SJSA1 (cell line): ENCODE measurements around the gene SESN1. TPM values are rescaled to one million over a fixed set of nuclear protein-coding genes. Genes with fewer than 3 reads are reported as not detected.

Experiments used
- DNase-seq, 2 experiments: peaks; one replicate each; pipeline ENCODE4 v3.0.0-alpha.2; 2015 to 2020; ENCODE audit warnings: low spot score in 2 of 2, low read depth in 1 of 2
- H3K27ac ChIP-seq: fragments of 250-450 bp; sonication (Bioruptor Pico); 2 replicates; pipeline ENCODE4 v1.5.1; 2020; ENCODE audit warnings: mild to moderate bottlenecking, moderate library complexity
- H3K27me3 ChIP-seq: fragments of 250-450 bp; sonication (Bioruptor Pico); replicated peaks from 2 replicates; pipeline ENCODE4 v1.5.1; 2020; ENCODE audit warnings: mild to moderate bottlenecking, moderate library complexity
- H3K36me3 ChIP-seq: fragments of 250-450 bp; sonication (Bioruptor Pico); 2 replicates; pipeline ENCODE4 v1.5.1; 2020; ENCODE audit warnings: mild to moderate bottlenecking
- H3K4me1 ChIP-seq: fragments of 250-450 bp; sonication (Bioruptor Pico); replicated peaks from 2 replicates; pipeline ENCODE4 v1.6.1; 2021; ENCODE audit warnings: mild to moderate bottlenecking
- H3K4me3 ChIP-seq: fragments of 250-450 bp; sonication (Bioruptor Pico); 2 replicates; pipeline ENCODE4 v1.5.1; 2020; ENCODE audit warnings: mild to moderate bottlenecking
- H3K9me3 ChIP-seq: fragments of 250-450 bp; sonication (Bioruptor Pico); replicated peaks from 2 replicates; pipeline ENCODE4 v1.5.1; 2020; ENCODE audit warnings: mild to moderate bottlenecking
- total RNA-seq: library from RNA; depleted of rRNA; stranded (reverse); fragments of >200 nt; shearing (Covaris generic); gene quantifications from 2 replicates; pipeline ENCODE4 v1.2.3, GENCODE V29; 2014

The SESN1 gene
- total RNA-seq, 1 experiment from 2014 or later = 15.8 TPM

DNA sequence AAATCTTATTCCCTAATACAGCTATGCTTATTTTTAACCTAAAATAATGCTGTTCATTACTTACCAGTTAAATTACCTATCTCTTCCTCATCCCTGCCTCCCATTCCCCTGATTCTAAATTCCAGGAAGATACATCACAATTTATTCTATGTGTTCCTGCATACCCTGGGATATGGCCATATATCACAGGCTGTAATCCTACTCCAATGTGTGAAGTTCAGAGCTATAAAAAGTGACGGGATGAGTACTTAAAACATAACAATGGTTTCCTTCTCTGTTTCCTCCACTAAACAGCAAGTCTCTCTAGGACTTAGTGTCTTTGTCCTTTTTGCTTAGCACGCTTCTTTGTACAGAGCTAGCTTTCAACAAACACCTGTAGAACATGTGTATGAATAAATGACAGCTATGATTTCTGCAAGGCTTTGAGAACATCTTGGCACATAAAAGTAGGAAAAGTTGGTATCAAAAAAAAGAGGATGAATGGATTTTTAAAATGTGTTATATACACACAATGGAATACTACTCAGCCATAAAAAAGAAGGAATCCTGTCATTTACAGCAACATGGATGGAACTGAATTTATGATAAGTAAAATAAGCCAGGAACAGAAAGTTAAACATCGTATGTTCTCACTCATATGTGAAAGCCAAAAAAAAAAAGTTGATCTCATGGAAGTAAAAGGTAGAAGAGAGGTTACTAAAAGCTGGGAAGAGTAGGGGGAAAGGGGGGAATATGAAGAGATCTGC lies 45.8 kb downstream of the SESN1 start:
- DNase-seq = no peak
- Histone ChIP-seq H3K27me3 (no peaks in the 10 kb centered on the region), H3K27ac (no peak overlapping the region), H3K9me3 (no peaks in the 10 kb centered on the region), H3K4me1 (peaks cover 18% of the 10 kb centered on the region), H3K4me3 (no peak overlapping the region), H3K36me3 (no peaks in the 10 kb centered on the region)

DNA sequence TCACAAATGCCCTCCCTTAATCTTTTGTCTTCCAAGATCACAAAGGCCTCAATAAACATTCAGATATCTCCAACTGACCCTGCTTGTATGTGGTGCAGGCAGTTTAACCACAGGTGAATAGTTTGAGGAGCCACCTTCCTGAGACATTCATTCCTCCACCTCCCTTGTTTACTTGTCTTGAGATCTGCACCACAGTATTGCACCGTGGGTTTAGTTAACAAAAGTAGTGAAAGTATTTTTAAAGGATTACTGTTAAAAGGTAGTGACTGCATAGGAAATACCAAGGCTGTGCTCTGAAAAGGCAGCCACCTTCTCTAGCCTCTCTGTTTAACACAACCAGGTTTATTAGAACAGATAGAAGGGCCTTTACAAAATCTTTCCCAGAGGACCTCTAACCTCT lies 46.5 kb downstream of the SESN1 start:
- H3K36me3 ChIP-seq = no peaks in the 10 kb centered on the region
- H3K4me3 ChIP-seq = no peak overlapping the region
- no peaks in the 10 kb centered on the region for H3K9me3 ChIP-seq
- no peak for DNase-seq
- peaks cover 18% of the 10 kb centered on the region for H3K4me1 ChIP-seq
- no peaks in the 10 kb centered on the region for H3K27me3 ChIP-seq
- H3K27ac ChIP-seq = no peak overlapping the region

DNA sequence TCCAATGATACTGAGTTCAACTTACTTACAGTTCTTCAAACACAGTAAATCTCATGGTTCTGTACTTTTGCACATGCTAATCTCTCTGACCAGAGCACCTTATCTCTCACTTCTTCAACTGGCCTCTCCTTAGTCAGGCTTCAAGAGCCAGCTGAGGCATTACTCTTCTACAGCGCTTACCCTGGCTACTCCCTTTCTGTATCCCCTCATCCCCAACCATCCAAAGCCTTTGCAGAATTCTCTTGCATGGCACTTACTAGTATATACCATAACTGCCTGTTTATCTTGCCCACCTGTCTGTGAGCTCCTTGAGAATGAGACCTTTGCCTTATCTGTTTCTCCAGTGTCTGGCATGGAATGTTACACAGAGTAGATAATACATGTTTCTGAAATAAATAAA lies 49.2 kb downstream of the SESN1 start:
- no peaks in the 10 kb centered on the region for H3K36me3 ChIP-seq
- peaks cover 5% of the 10 kb centered on the region for H3K4me1 ChIP-seq
- H3K4me3 ChIP-seq = no peak overlapping the region
- no peak overlapping the region for H3K27ac ChIP-seq
- DNase-seq = no peak
- H3K9me3 ChIP-seq = no peaks in the 10 kb centered on the region
- H3K27me3 ChIP-seq = no peaks in the 10 kb centered on the region

DNA sequence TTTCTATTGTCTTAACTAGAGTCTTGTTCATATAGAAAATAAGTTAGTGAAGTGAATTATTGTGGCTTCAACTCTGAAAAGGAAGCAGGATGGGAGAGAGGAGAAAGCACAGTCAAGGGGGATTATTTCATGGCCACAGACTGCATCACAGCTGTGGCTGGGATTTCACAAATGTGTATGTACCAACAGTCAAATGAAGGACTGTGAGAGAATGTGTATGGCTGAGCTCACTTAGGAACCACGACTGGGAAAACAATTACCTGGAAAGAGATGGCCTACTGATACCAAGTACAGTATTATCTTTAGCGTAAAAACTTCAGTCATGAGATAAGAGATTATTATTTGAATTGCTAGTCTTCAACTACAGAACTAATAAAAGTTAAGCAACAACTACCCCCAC lies 54.9 kb downstream of the SESN1 start:
- Histone ChIP-seq H3K4me1 (no peaks in the 10 kb centered on the region), H3K9me3 (no peaks in the 10 kb centered on the region), H3K4me3 (no peak overlapping the region), H3K27ac (no peak overlapping the region), H3K36me3 (no peaks in the 10 kb centered on the region), H3K27me3 (no peaks in the 10 kb centered on the region)
- no peak for DNase-seq

DNA sequence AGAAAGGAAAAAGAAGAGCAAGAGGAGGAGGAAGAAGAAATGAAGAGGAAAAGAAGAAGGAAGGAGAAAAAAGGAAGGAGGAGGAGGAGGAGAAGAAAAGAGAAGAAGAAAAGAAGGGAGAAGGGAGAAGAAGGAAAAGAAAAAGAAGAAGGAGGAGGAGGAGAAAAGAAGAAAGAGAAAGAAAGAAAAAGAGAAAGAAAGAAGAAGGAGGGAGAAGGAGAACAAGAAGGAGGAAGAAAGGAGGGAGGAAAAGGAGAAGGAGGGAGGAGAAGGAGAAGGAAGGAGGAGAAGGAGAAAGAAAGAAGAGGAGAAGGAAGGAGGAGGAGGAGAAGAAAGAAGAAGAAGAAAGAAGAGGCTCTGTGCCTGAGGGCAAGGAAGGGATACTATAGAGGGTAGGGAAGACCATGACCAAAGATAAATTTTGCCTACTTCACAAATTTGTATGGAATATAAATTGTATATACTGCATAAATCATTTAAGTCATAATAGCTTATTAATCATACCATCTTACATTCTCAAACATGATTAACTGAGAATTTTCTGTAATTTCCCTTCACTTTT lies 55.7 kb downstream of the SESN1 start:
- H3K36me3 ChIP-seq = no peaks in the 10 kb centered on the region
- H3K4me3 ChIP-seq = no peak overlapping the region
- no peak for DNase-seq
- H3K27ac ChIP-seq = no peak overlapping the region
- H3K27me3 ChIP-seq = no peaks in the 10 kb centered on the region
- no peaks in the 10 kb centered on the region for H3K4me1 ChIP-seq
- no peaks in the 10 kb centered on the region for H3K9me3 ChIP-seq

DNA sequence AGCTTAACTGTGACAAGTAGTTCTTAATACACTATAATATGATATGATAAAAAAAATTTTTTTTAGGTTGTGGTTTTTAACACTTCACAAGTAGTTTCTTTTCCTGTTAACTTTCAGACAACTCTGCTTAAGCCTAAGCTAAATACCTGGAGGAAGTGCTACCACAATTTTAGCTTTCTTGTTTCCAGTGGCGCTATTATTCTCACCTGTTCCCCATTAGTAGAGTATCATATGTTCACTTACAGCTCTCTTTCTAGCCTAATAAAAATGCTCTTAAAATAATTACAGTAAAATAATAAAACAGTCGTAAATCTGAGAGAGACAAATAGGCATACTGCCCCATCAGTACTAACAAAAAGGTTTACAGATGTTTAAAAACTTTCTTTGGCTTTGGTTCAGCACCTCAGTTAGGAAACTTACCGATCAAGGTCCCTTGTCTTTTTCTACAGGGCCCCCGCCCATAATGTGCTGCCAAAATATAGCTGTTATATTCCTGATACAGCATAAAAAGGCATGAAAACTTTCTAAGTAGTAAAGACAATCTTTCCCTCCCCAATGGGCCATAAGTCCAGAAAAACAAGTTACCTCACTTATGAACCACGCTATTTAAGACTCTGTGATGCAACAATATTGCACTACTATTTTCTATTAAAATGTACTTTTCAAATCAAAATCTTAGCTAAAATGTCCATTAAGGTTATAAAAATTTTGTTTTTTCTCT lies 57.9 kb downstream of the SESN1 start:
- no peaks in the 10 kb centered on the region for H3K27me3 ChIP-seq
- no peak for DNase-seq
- no peaks in the 10 kb centered on the region for H3K36me3 ChIP-seq
- no peaks in the 10 kb centered on the region for H3K4me1 ChIP-seq
- H3K9me3 ChIP-seq = no peaks in the 10 kb centered on the region
- H3K27ac ChIP-seq = no peak overlapping the region
- H3K4me3 ChIP-seq = no peak overlapping the region

DNA sequence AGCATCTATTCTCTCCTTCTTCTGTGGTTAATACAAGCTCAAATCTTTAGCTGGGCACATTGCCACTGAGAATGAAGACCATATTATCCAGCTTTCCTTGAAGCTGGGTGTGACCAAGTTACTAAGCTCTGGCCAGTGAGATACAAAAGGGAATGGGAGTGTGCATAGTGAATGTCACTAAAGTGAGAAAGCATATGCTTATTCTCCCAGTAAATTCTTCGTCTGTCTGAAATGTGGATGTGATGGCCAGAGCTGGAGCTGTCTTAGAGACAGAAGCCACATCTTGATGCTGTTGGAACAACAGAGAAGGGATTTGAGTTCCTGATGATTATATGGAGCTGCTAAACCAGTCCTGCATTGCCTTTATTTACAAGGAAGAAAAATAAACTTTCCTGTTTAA lies 60.1 kb downstream of the SESN1 start:
- Histone ChIP-seq H3K4me3 (no peak overlapping the region), H3K36me3 (no peaks in the 10 kb centered on the region), H3K27ac (no peak overlapping the region), H3K4me1 (no peaks in the 10 kb centered on the region), H3K27me3 (no peaks in the 10 kb centered on the region), H3K9me3 (no peaks in the 10 kb centered on the region)
- DNase-seq = no peak

DNA sequence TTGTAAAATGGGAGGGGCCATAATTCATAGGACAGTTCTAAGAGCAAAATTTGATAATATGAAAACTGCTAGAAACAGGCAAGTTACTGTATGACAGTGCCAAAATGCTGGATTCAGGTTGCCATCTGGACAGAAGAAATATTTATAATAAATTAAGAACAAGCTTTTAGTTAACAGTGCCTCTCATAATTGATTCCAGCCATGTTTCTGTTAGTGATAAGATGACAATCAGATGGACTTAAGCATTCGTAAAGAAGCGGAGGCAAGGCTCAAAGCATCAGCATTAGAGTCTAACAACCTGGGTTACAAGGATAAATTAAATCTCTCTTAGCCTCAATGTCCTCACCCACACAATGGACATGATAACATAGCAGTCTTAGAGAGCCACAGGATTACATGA lies 61.0 kb downstream of the SESN1 start:
- Histone ChIP-seq H3K9me3 (no peaks in the 10 kb centered on the region), H3K27ac (no peak overlapping the region), H3K36me3 (no peaks in the 10 kb centered on the region), H3K27me3 (no peaks in the 10 kb centered on the region), H3K4me1 (no peaks in the 10 kb centered on the region), H3K4me3 (no peak overlapping the region)
- no peak for DNase-seq

DNA sequence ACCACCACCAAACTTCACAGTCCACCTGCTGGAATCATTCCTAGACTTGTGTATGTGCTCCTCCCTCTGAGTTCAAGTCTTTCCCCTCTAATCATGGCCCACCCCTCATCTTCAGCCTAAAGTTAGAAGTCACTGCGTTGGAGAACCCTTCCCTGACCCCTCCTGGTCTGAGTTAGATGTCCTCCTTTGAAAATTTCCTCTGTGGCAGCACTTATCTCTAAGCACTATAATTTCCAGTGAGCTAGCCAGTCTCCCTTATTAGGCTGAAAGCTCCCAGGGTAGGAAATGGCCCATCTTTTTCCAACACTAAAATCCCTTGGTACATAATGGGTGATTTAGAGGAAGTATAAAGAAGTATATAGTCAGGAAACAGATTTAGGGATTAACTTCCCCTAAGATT lies 63.2 kb downstream of the SESN1 start:
- no peaks in the 10 kb centered on the region for H3K36me3 ChIP-seq
- no peaks in the 10 kb centered on the region for H3K27me3 ChIP-seq
- no peak overlapping the region for H3K27ac ChIP-seq
- no peak overlapping the region for H3K4me3 ChIP-seq
- DNase-seq = no peak
- H3K4me1 ChIP-seq = no peaks in the 10 kb centered on the region
- H3K9me3 ChIP-seq = no peaks in the 10 kb centered on the region

DNA sequence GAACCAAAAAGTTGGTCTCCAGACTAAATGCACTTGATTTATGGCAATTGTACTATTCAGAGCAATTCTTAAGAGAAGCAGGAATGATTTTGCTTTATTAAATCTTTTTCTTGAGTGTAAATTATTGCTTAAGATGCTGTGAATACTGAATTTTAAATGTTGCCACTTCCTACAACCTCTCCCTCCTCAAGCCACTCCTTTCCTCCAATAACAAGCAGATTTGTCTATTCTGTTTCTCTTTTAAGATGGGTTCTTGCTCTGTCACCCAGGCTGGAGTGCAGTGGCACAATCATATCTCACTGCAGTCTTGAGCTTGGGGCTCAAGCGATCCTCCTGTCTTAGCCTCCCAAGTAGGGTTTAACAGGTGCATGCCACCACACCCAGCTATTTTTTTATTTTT lies 65.3 kb downstream of the SESN1 start:
- no peaks in the 10 kb centered on the region for H3K36me3 ChIP-seq
- H3K27me3 ChIP-seq = no peaks in the 10 kb centered on the region
- no peaks in the 10 kb centered on the region for H3K4me1 ChIP-seq
- no peak for DNase-seq
- no peaks in the 10 kb centered on the region for H3K9me3 ChIP-seq
- no peak overlapping the region for H3K27ac ChIP-seq
- no peak overlapping the region for H3K4me3 ChIP-seq

DNA sequence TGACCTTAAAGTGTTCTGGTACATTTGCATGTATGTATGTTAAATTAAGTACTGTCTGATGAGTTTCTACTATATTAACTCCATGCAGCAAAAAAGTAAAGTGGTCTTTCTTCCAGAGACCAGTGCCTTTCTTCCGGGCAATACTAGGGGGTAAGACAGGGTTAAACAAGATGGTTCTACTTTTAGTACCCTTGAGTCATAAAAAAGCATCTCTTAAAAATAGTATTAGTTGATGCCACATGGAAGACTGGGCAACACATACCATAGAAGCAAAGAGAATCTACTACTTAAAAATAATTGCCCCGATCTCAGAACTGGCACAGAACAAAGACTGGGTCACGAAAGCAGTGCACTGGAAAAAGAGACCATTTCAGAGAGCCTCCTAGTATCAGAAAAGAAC lies 66.2 kb downstream of the SESN1 start:
- no peaks in the 10 kb centered on the region for H3K4me1 ChIP-seq
- DNase-seq = no peak
- no peaks in the 10 kb centered on the region for H3K27me3 ChIP-seq
- no peak overlapping the region for H3K27ac ChIP-seq
- H3K4me3 ChIP-seq = no peak overlapping the region
- H3K9me3 ChIP-seq = no peaks in the 10 kb centered on the region
- H3K36me3 ChIP-seq = no peaks in the 10 kb centered on the region

DNA sequence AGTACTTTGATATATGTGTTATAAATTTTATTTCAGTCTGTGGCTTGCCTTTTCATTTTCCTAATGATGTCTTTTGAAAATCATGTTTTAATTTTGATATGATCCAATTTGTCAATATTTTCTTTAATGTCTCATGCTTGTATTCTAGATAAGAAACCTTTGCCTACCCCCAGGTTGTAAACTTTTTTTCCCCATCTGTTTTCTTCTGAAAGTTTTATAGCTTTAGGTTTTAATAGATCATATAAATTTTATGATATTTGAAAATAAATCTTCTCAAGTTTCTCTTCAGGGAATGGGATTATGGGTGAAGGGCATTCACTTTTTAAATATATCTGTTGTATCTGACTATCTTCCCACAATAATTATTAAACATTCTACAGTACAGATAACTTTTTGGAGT lies 66.7 kb downstream of the SESN1 start:
- no peak overlapping the region for H3K27ac ChIP-seq
- H3K4me1 ChIP-seq = no peaks in the 10 kb centered on the region
- no peaks in the 10 kb centered on the region for H3K9me3 ChIP-seq
- no peaks in the 10 kb centered on the region for H3K36me3 ChIP-seq
- no peaks in the 10 kb centered on the region for H3K27me3 ChIP-seq
- no peak overlapping the region for H3K4me3 ChIP-seq
- DNase-seq = no peak

DNA sequence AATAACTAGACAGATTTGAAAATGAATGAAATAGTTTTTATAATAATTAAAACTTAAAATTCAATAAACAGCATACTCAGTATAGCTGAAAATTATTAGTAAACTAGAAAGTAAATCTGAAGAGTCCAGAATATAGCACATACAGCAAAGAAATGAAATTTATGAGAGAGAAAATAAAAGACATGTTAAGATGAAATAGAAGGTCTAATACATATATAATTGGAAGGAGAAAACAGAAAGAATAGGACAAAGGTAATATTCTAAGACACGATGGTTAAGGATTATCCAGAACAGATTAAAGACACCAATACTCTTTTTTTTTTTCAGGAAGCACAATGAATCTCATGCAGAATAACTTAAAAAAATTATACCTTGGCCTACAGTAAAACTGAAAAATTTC lies 69.0 kb downstream of the SESN1 start:
- Histone ChIP-seq H3K27me3 (no peaks in the 10 kb centered on the region), H3K27ac (no peak overlapping the region), H3K4me3 (no peak overlapping the region), H3K9me3 (no peaks in the 10 kb centered on the region), H3K4me1 (no peaks in the 10 kb centered on the region), H3K36me3 (no peaks in the 10 kb centered on the region)
- no peak for DNase-seq

DNA sequence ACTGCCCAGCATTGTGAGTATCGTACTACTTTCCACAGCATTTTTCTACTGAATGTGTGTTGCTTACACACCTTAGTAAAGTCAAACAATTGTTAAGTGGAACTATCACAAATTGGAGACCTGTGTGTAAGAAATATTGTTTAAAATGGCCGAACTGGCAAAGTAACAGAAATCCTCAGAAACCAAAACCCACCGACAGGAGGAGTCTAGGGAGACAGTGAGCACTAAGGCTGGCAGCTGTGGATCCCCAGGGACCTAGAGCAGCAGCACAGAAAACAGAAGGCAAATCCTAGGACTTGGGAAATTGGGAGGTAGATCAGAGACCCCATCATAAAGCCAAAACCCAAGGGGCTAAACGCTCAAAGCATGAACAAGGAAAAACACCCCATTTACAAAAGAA lies 69.9 kb downstream of the SESN1 start:
- H3K36me3 ChIP-seq = no peaks in the 10 kb centered on the region
- H3K4me1 ChIP-seq = no peaks in the 10 kb centered on the region
- no peaks in the 10 kb centered on the region for H3K9me3 ChIP-seq
- no peak overlapping the region for H3K4me3 ChIP-seq
- DNase-seq = no peak
- no peak overlapping the region for H3K27ac ChIP-seq
- no peaks in the 10 kb centered on the region for H3K27me3 ChIP-seq
